ENCODE measurements around the gene TOR1AIP2. TPM values are rescaled to one million over a fixed set of nuclear protein-coding genes. Genes with fewer than 3 reads are reported as not detected.

The TOR1AIP2 gene
- polyA plus RNA-seq, 1 of the 3 experiments (the other 2 are of a cell fraction), result 12.7 TPM

GRCh38 chr1:179865377-179865776 lies 12.2 kb downstream of the TOR1AIP2 start (continued):
- TF ChIP-seq GATA2 (CRISPR knock-in tag; IDR thresholded peaks at IDR 0.05) (no peak), FOXJ3 (CRISPR knock-in tag; IDR thresholded peaks at IDR 0.05) (no peak), JUND (IDR thresholded peaks at IDR 0.05) (no peak)

- H2AFZ ChIP-seq (ENCODE audit: low read depth), result no peak overlapping the region
- CTCF ChIA-PET, result interaction anchor here (0.8 to 3.4 kb wide), 5 partner anchors 150 to 327 kb away, joined by 3 to 10 read pairs (median 3); no protein-coding TSS in a partner anchor
These were observed 17.0 kb downstream of the TOR1AIP2 start for GRCh38 chr1:179860652-179861051.

GRCh38 chr1:179857009-179857408 lies 20.6 kb downstream of the TOR1AIP2 start:
- Histone ChIP-seq H3K4me2 (no peak overlapping the region), H3K27ac (ENCODE audit: low read depth in 2 of 2, low read length in 1 of 2) (no peak overlapping the region), H3K9me3 (no peaks in the 10 kb centered on the region), H4K20me1 (ENCODE audit: insufficient read depth) (no peaks in the 10 kb centered on the region), H3K27me3 (ENCODE audit: insufficient read depth) (no peaks in the 10 kb centered on the region), H2AFZ (ENCODE audit: low read depth) (no peak overlapping the region), H3K4me3 (ENCODE audit: low read depth in 2 of 2, low read length in 1 of 2) (no peak overlapping the region), H3K9ac (no peak overlapping the region), H3K4me1 (ENCODE audit: control insufficient read depth in 1 of 2, insufficient read depth in 2 of 2, low read depth in 1 of 2, low read length in 1 of 2) (no peaks in the 10 kb centered on the region), H3K36me3 (replicated peaks in 1 of 2; ENCODE audit: control insufficient read depth in 1 of 2, insufficient read depth in 2 of 2, low read length in 1 of 2) (peaks cover 72 to 79% of the 10 kb centered on the region in 2 experiments), H3K79me2 (ENCODE audit: insufficient read depth) (peaks cover 21% of the 10 kb centered on the region), H3F3A (replicated peaks; ENCODE audit: insufficient read depth) (peaks cover 18% of the 10 kb centered on the region), H3K9me2 (no peaks in the 10 kb centered on the region)
- WGBS (ENCODE audit: low lambda C conversion rate), result 91% methylated on average over 4 of the region's 4 CpGs
- TF ChIP-seq RAD21 (IDR thresholded peaks at IDR 0.05; ENCODE audit: low read length) (no peak), USF2 (IDR thresholded peaks at IDR 0.05; ENCODE audit: borderline replicate concordance, low read depth, low read length) (no peak), MAX (IDR thresholded peaks at IDR 0.05; ENCODE audit: low read depth) (no peak), IRF3 (IDR thresholded peaks at IDR 0.05; ENCODE audit: low read depth, low read length) (no peak), TCF12 (IDR thresholded peaks at IDR 0.05) (no peak), RXRA (IDR thresholded peaks at IDR 0.05; ENCODE audit: borderline replicate concordance, low read depth) (no peak), ZBTB33 (IDR thresholded peaks at IDR 0.05; ENCODE audit: borderline replicate concordance, low read depth) (no peak), CTCF (IDR thresholded peaks at IDR 0.05) (no peak), NFIC (IDR thresholded peaks at IDR 0.05; ENCODE audit: borderline replicate concordance) (no peak), JUND (IDR thresholded peaks at IDR 0.05) (no peak), FOSL2 (IDR thresholded peaks at IDR 0.05; ENCODE audit: borderline replicate concordance, low read depth) (no peak), POLR2AphosphoS5 (IDR thresholded peaks at IDR 0.05; ENCODE audit: low read depth, low read length) (no peak), YY1 (IDR thresholded peaks at IDR 0.05; ENCODE audit: low read depth) (no peak)
- ChIA-PET POLR2A (interaction anchor here (0.9 kb wide), 1 partner anchor 26 kb away, joined by 3 read pairs; no protein-coding TSS in a partner anchor), CTCF (interaction anchor here (0.9 kb wide), 1 partner anchor 42 kb away, joined by 3 read pairs; no protein-coding TSS in a partner anchor)
- no peak for DNase-seq

More at GRCh38 chr1:179860652-179861051, 17.0 kb downstream of the TOR1AIP2 start:
- H3F3A ChIP-seq (replicated peaks; ENCODE audit: insufficient read depth), result peaks cover 12% of the 10 kb centered on the region
- no peak for DNase-seq
- TF ChIP-seq RCOR1 (IDR thresholded peaks at IDR 0.05; ENCODE audit: low read length), result no peak
- TF ChIP-seq RFX5 (IDR thresholded peaks at IDR 0.05; ENCODE audit: low read length), result no peak
- TF ChIP-seq NRF1 (IDR thresholded peaks at IDR 0.05; ENCODE audit: low read depth, low read length), result no peak
- WGBS (ENCODE audit: low lambda C conversion rate), result 89% methylated on average over 3 of the region's 3 CpGs
- H3K27me3 ChIP-seq (ENCODE audit: insufficient read depth), result no peaks in the 10 kb centered on the region
- H3K4me1 ChIP-seq (ENCODE audit: control insufficient read depth in 1 of 2, insufficient read depth in 2 of 2, low read depth in 1 of 2, low read length in 1 of 2), result no peaks in the 10 kb centered on the region
- no peak overlapping the region for H3K4me3 ChIP-seq (ENCODE audit: low read depth in 2 of 2, low read length in 1 of 2)
- peaks cover 6% of the 10 kb centered on the region; the same call in 1 of the 2 replicates for H4K20me1 ChIP-seq (ENCODE audit: insufficient read depth)
- POLR2A ChIA-PET, result no interaction called here
- no peaks in the 10 kb centered on the region for H3K9me2 ChIP-seq
- peaks cover 63 to 78% of the 10 kb centered on the region in 2 experiments for H3K36me3 ChIP-seq (replicated peaks in 1 of 2; ENCODE audit: control insufficient read depth in 1 of 2, insufficient read depth in 2 of 2, low read length in 1 of 2)
- H3K27ac ChIP-seq (ENCODE audit: low read depth in 2 of 2, low read length in 1 of 2), result no peak overlapping the region
- H3K79me2 ChIP-seq (ENCODE audit: insufficient read depth), result peaks cover 55% of the 10 kb centered on the region
- H3K9ac ChIP-seq, result no peak overlapping the region
- H3K4me2 ChIP-seq, result no peak overlapping the region
- no peaks in the 10 kb centered on the region for H3K9me3 ChIP-seq

Measured in SK-N-SH (cell line).